GM12864 (cell line): ENCODE measurements around the gene CUBN.
A peak's percentile ranks its signal among the peaks of the same experiment; 100 is the strongest.

Experiments used
- DNase-seq: peaks from one replicate; pipeline ENCODE4 v3.0.0-alpha.2; 2011; ENCODE audit warnings: low read depth
- H3K4me3 ChIP-seq: 2 replicates; pipeline ENCODE4 v1.5.1; 2011; ENCODE audit warnings: mild to moderate bottlenecking, low read depth, low read length, control low read depth
- TF ChIP-seq, protein P1 (sequence below): IDR thresholded peaks from 2 replicates; pipeline ENCODE4 v1.5.1; 2011; ENCODE audit warnings: low read depth, mild to moderate bottlenecking, moderate library complexity, low read length, control low read depth, inconsistent platforms; ENCODE audit errors: missing control alignments

The CUBN gene

GRCh38 chr10:17028798-17029197, 100.8 kb downstream of the CUBN start:
- DNase-seq, result no peak
- H3K4me3 ChIP-seq, result no peak overlapping the region
- TF ChIP-seq, protein P1, sequence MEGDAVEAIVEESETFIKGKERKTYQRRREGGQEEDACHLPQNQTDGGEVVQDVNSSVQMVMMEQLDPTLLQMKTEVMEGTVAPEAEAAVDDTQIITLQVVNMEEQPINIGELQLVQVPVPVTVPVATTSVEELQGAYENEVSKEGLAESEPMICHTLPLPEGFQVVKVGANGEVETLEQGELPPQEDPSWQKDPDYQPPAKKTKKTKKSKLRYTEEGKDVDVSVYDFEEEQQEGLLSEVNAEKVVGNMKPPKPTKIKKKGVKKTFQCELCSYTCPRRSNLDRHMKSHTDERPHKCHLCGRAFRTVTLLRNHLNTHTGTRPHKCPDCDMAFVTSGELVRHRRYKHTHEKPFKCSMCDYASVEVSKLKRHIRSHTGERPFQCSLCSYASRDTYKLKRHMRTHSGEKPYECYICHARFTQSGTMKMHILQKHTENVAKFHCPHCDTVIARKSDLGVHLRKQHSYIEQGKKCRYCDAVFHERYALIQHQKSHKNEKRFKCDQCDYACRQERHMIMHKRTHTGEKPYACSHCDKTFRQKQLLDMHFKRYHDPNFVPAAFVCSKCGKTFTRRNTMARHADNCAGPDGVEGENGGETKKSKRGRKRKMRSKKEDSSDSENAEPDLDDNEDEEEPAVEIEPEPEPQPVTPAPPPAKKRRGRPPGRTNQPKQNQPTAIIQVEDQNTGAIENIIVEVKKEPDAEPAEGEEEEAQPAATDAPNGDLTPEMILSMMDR, result no peak

GRCh38 chr10:17026686-17027485, 102.7 kb downstream of the CUBN start:
- DNase-seq, result no peak
- H3K4me3 ChIP-seq, result no peak overlapping the region
- TF ChIP-seq, protein P1, result no peak

- TF ChIP-seq, protein P1, result no peak
- DNase-seq, result no peak
- no peak overlapping the region for H3K4me3 ChIP-seq
Measured at GRCh38 chr10:17025444-17026295, 103.9 kb downstream of the CUBN start.

DNA sequence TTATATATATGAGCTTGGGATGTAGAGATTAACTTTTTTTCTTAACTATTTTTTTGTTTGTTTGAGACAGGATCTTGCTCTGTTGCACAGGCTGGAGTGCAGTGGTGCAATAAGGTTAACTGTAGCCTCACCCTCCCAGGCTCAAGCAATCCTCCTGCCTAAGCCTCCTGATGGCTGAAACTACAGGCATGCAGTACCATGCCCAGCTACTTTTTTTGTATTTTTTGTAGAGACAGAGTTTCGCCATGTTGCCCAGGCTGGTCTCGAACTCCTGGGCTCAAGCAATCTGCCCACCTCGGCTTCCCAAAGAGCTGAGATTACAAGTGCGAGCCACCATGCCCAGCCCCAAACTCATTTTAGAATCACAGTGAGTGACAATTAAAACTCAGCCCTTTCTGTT, 105.2 kb downstream of the CUBN start:
- H3K4me3 ChIP-seq, result no peak overlapping the region
- TF ChIP-seq, protein P1, result no peak
- no peak for DNase-seq

DNA sequence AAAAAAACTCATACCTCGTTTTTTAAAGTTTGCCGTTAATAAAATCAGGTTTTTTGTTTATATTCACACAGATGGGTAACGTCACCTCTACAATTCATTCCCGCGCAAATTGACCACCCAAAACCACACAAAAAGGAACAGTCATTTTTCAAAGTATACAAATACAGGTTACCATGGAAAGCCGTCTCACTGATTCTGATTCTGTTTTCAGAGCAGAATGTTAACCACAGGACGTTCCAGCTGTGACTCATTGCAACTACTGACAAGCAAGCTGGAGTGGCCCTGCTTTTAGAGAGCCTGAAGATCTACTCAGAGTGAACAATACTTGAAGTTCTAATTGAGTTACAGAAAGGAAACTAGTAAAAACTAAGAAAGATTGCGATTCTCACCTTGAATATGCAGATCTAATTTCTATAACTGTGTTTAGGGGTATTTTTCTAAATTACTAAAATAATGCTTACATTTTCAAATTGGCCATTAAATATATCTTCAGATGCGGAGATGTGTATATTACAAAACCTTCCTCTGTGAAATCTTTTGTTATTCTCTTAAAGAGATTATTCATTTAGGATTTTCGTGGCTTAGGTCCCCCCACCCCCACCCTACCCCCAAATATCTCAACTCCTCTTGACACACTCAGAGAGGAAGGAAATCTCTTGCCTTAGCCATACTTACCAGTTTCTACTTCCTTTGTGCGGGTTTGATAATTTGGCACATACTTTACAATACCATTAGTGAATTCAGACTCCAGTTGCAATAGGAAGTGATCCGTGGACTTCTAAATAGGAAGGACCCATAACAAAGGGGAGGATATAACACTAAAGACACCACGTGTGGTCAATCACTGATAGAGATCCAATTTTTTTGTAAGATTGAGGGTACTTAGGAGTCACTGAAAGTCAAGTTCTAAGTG, 106.0 kb downstream of the CUBN start:
- DNase-seq, result peak; percentile 82
- H3K4me3 ChIP-seq, result no peak overlapping the region
- TF ChIP-seq, protein P1, result no peak

- no peak for DNase-seq
- TF ChIP-seq, protein P1, result no peak
- H3K4me3 ChIP-seq, result no peak overlapping the region
Measured at GRCh38 chr10:17022896-17023295, 106.7 kb downstream of the CUBN start.
